Mucosa of descending colon (tissue), 3 donors: ENCODE data around the gene PRRT2. TPM values are rescaled to one million over a fixed set of nuclear protein-coding genes. Genes with fewer than 3 reads are reported as not detected.
"Not testable (repeated sequence)": the region's sequence is repeated elsewhere in the genome, so short reads cannot be mapped to it uniquely, and the experiment has no call there.

Experiments
- ATAC-seq: fragments of 200-7000 bp; cut with Tn5 transposase; one replicate; pipeline ENCODE4 v1.9.1; 2020; ENCODE audit warnings: mild to moderate bottlenecking, moderate library complexity
- DNase-seq, 3 donors: peaks; one replicate each; pipeline ENCODE4 v3.0.0-alpha.2; 2020
- H3K36me3 ChIP-seq: fragments of 200-600 bp; one replicate; pipeline ENCODE4 v1.8.0; 2021; ENCODE audit warnings: low read depth, mild to moderate bottlenecking
- H3K4me1 ChIP-seq: fragments of 200-600 bp; one replicate; pipeline ENCODE4 v1.8.0; 2021; ENCODE audit warnings: low read depth, mild to moderate bottlenecking
- H3K4me3 ChIP-seq: fragments of 200-600 bp; one replicate; pipeline ENCODE4 v1.8.0; 2021; ENCODE audit warnings: mild to moderate bottlenecking
- H3K9me3 ChIP-seq: fragments of 200-600 bp; one replicate; pipeline ENCODE4 v1.8.0; 2021; ENCODE audit warnings: mild to moderate bottlenecking
- intact Hi-C, 2 donors: fragments of 100-400 bp; cut with DNase I in 1 of 2; cut with micrococcal nuclease in 1 of 2; formaldehyde crosslinking; loops; one replicate each; pipeline versions ENCODE4 v1.11.0 to v1.11.1; 2022; cut with DNase I, micrococcal nuclease
- total RNA-seq, 3 donors: library from RNA; stranded (reverse); fragmentation: NEBNext Ultra II Directional in 2 of 3; extraction: Animal tissue kit (Norgen Biotek cat#: 25700) in 2 of 3; gene quantifications; one replicate each; pipeline versions ENCODE4 v1.2.1 to v1.2.4, GENCODE V29; 2021 to 2023
- TF ChIP-seq, protein P1 (sequence below): fragments of 200-600 bp; IDR thresholded peaks from one replicate; pipeline ENCODE4 v1.8.0; 2022; ENCODE audit warnings: antibody characterized with exemption, mild to moderate bottlenecking
- donor health status: DM: no; HTN: no; CAD: no; lungs with moderate emphysema.
- donor health status: DM: no; HTN: no; CAD: no.
- donor health status: DM: no; HTN: yes; CAD: no.

PRRT2 gene
- total RNA-seq, 3 donors from 2014 or later = 0.81 to 15.2 (median 0.94) TPM

DNA sequence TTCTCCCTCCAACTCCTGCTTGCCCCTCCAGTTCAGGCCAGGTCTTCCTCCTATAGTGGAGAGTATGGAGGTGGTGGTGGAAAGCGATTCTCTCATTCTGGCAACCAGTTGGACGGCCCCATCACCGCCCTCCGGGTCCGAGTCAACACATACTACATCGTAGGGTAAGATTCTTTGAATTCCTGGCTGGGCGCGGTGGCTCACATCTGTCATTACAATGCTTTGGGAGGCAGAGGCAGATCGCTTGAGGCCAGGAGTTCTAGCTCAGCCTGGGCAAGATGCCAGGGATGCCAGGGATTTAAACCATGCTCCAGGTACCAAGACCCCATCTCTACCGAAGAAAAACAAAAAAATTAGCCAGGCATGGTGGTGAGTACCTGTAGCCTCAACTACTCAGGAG lies 32.5 kb upstream of the PRRT2 start:
- Histone ChIP-seq H3K4me1 (no peaks in the 10 kb centered on the region), H3K4me3 (no peak overlapping the region), H3K36me3 (no peaks in the 10 kb centered on the region), H3K9me3 (no peaks in the 10 kb centered on the region)
- peak in 1 of 3 donors; percentile 17 for DNase-seq
- no peak for ATAC-seq
- intact Hi-C loops = no loop called here
- TF ChIP-seq, protein P1, sequence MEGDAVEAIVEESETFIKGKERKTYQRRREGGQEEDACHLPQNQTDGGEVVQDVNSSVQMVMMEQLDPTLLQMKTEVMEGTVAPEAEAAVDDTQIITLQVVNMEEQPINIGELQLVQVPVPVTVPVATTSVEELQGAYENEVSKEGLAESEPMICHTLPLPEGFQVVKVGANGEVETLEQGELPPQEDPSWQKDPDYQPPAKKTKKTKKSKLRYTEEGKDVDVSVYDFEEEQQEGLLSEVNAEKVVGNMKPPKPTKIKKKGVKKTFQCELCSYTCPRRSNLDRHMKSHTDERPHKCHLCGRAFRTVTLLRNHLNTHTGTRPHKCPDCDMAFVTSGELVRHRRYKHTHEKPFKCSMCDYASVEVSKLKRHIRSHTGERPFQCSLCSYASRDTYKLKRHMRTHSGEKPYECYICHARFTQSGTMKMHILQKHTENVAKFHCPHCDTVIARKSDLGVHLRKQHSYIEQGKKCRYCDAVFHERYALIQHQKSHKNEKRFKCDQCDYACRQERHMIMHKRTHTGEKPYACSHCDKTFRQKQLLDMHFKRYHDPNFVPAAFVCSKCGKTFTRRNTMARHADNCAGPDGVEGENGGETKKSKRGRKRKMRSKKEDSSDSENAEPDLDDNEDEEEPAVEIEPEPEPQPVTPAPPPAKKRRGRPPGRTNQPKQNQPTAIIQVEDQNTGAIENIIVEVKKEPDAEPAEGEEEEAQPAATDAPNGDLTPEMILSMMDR = no peak

GRCh38 chr16:29783094-29783953 lies 28.7 kb upstream of the PRRT2 start:
- ATAC-seq, intact Hi-C loops, H3K4me3 ChIP-seq, H3K36me3 ChIP-seq, H3K9me3 ChIP-seq, H3K4me1 ChIP-seq, DNase-seq: not testable (repeated sequence)

DNA sequence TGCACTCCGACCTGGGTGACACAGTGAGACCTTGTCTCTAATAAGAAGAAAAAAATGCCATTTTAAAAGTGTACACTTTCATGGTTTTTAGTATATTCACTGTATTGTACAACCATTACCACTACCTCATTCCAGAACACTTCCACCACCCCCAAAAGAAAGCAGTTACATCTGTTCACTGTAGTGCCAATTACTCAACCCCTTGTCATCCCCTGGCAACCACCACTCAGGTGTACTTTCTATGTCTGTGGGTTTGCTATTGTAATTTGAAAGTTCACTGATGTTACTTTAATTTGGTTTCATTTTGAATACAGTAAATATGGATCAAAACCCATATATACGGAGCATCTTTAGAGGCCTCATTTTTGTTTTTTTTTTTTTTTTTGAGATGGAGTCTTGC lies 27.8 kb upstream of the PRRT2 start:
- ATAC-seq = no peak
- TF ChIP-seq, protein P1 = no peak
- intact Hi-C loops = no loop called here
- H3K9me3 ChIP-seq = no peaks in the 10 kb centered on the region
- H3K4me3 ChIP-seq = no peak overlapping the region
- no peak for DNase-seq
- H3K36me3 ChIP-seq = no peaks in the 10 kb centered on the region
- no peaks in the 10 kb centered on the region for H3K4me1 ChIP-seq

DNA sequence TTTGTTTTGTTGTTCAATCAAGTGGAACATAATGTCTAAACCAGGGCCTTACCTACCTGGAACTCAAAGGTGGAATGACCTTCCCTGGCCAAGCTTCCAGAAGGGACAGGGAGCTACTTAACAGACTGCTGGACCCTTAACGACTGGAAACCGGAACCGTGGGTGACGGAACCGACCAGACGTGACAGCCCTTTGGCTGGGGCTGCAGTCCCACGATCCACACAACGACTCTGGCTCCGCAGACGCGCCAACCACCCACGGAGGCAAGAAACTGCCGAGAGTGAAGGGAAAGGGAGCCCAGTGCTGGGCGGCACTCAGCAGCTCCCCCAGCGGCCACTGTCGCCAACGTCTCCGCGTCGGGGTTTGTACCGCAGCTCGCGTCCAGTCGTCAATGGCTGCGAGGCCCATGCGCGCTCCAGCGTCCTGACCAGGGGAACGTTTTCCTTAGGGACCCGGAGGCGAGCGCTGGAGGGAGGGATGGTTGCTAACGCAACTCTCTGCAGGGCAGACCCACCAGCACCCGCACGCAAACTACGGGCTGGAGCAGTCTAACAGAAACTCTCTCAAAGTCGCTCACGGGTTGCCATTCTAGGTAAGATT lies 27.0 kb upstream of the PRRT2 start:
- Histone ChIP-seq H3K4me1 (peaks cover 4% of the 10 kb centered on the region), H3K9me3 (no peaks in the 10 kb centered on the region), H3K4me3 (no peak overlapping the region), H3K36me3 (no peaks in the 10 kb centered on the region)
- intact Hi-C loops = no loop called here
- peak; percentile 57 to 81 (median 71) for DNase-seq
- TF ChIP-seq, protein P1 = peak; percentile 42
- peak; percentile 70 for ATAC-seq

- peaks cover 17% of the 10 kb centered on the region for H3K4me1 ChIP-seq
- intact Hi-C loops, H3K9me3 ChIP-seq, DNase-seq, ATAC-seq, H3K36me3 ChIP-seq, H3K4me3 ChIP-seq: not testable (repeated sequence)
These were observed 24.8 kb upstream of the PRRT2 start for GRCh38 chr16:29787155-29787554.

DNA sequence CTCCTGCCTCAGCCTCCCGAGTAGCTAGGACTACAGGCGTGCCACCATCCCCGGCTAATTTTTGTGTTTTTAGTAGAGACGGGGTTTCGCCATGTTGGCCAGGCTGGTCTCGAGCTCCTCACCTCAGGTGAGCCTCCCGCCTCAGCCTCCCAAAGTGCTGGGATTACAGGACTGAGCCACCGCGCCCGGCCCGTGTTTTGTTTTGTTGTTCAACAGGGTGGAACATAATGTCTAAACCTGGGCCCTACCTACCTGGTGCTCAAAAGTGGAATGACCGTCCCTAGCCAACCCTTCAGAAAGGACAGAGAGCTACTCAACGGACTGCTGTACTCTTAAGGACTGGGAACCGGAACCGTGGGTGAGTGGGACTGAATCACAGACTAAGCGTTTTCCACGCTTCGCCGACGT lies 22.2 kb upstream of the PRRT2 start:
- intact Hi-C loops = no loop called here
- Histone ChIP-seq H3K4me3 (peak overlapping the region; percentile 58), H3K36me3 (no peaks in the 10 kb centered on the region), H3K4me1 (peaks cover 24% of the 10 kb centered on the region), H3K9me3 (no peaks in the 10 kb centered on the region)
- ATAC-seq (peak; percentile 0), DNase-seq (peak in 2 of 3 donors; percentile 58 to 65)
- TF ChIP-seq, protein P1 = no peak
